ENCODE data around the gene THRSP. TPM values are rescaled to one million over a fixed set of nuclear protein-coding genes. Genes with fewer than 3 reads are reported as not detected.

THRSP gene
- total RNA-seq, 1 experiment from 2014 or later, result not detected

DNA sequence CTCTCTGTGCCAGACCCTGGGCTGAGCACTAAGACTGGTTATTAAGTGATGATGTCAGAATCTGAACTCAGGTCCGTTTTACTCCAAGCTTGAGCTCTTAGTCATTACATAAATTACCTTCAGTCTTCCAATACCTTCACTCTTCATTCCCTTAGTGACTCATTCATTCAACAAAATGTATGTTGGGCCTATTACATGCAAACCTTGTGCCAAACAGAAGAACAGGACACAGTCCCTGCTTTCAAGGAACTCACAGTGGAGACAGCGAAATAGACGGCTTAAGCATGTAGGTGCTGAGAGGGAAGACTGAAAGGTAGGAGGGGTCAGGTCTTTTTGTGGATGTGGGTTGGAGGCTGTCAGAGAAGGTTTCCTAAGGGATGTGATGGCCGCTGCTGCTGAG is 43.9 kb upstream of the THRSP start:
- ATAC-seq, result peak; percentile 74
- TF ChIP-seq EZH2 (IDR thresholded peaks at IDR 0.05; ENCODE audit: low read length, unreplicated experiment), result no peak
- TF ChIP-seq EZH2phosphoT487 (IDR thresholded peaks at IDR 0.05; ENCODE audit: borderline replicate concordance, low read length), result no peak
- TF ChIP-seq, protein P1, sequence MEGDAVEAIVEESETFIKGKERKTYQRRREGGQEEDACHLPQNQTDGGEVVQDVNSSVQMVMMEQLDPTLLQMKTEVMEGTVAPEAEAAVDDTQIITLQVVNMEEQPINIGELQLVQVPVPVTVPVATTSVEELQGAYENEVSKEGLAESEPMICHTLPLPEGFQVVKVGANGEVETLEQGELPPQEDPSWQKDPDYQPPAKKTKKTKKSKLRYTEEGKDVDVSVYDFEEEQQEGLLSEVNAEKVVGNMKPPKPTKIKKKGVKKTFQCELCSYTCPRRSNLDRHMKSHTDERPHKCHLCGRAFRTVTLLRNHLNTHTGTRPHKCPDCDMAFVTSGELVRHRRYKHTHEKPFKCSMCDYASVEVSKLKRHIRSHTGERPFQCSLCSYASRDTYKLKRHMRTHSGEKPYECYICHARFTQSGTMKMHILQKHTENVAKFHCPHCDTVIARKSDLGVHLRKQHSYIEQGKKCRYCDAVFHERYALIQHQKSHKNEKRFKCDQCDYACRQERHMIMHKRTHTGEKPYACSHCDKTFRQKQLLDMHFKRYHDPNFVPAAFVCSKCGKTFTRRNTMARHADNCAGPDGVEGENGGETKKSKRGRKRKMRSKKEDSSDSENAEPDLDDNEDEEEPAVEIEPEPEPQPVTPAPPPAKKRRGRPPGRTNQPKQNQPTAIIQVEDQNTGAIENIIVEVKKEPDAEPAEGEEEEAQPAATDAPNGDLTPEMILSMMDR (conservative IDR thresholded peaks at IDR 0.05; ENCODE audit: low read depth, low read length), result no peak

DNA sequence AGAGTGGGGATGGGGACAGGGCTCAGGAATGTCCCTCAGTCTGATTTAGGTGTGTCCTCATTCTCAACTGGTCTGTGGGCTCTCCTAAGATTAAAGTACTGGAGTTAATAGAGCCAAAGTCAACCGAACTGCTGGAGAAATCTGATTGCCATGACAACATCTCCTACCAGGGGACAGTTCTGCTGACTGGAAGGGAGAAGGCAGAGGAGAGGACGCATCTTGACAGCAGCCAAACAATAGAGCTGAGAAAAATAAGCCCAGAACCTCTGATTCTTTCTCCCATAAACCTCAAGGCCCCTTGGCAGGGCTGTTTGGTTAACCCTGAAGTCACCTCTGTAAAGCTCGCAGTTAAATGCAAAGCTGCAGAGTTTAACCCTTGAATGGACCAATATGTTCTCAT is 43.4 kb upstream of the THRSP start:
- no peak overlapping the region for H3K4me2 ChIP-seq (ENCODE audit: low read length)
- H3K36me3 ChIP-seq (ENCODE audit: low read depth, low read length), result no peaks in the 10 kb centered on the region
- CTCF ChIA-PET, result no interaction called here
- intact Hi-C loops (cut with micrococcal nuclease), result no loop called here
- POLR2A ChIA-PET (ENCODE audit: unreplicated experiment), result no interaction called here
- ATAC-seq, result peak; percentile 10
- H3K9ac ChIP-seq (ENCODE audit: low read length), result no peak overlapping the region
- H3K4me1 ChIP-seq (ENCODE audit: insufficient read depth, low read length), result peaks cover 13% of the 10 kb centered on the region
- no peaks in the 10 kb centered on the region for H3K9me3 ChIP-seq (ENCODE audit: low read length)
- no peak overlapping the region for H3K27ac ChIP-seq (ENCODE audit: low read length)
- H3K9me2 ChIP-seq (replicated peaks; ENCODE audit: low read length), result no peaks in the 10 kb centered on the region
- no TSS peak for BruUV-seq (replicated peaks)
- H2AFZ ChIP-seq (ENCODE audit: low read length), result no peak overlapping the region
- H3K27me3 ChIP-seq (ENCODE audit: low read length), result no peaks in the 10 kb centered on the region
- no peaks in the 10 kb centered on the region for H3F3A ChIP-seq (ENCODE audit: low read length, unreplicated experiment)
- no peaks in the 10 kb centered on the region for H4K20me1 ChIP-seq (ENCODE audit: low read length)
- H3K79me2 ChIP-seq (ENCODE audit: low read length), result no peaks in the 10 kb centered on the region
- no peak for DNase-seq
- H3K4me3 ChIP-seq (ENCODE audit: low read length), result no peak overlapping the region
- TF ChIP-seq, protein P1 (conservative IDR thresholded peaks at IDR 0.05; ENCODE audit: low read depth, low read length), result no peak
- TF ChIP-seq EZH2 (IDR thresholded peaks at IDR 0.05; ENCODE audit: low read length, unreplicated experiment) (no peak), EZH2phosphoT487 (IDR thresholded peaks at IDR 0.05; ENCODE audit: borderline replicate concordance, low read length) (no peak)

More for the DNA sequence above, 43.9 kb upstream of the THRSP start:
- no peak overlapping the region for H3K4me3 ChIP-seq (ENCODE audit: low read length)
- DNase-seq, result peak; percentile 80
- no peaks in the 10 kb centered on the region for H3K36me3 ChIP-seq (ENCODE audit: low read depth, low read length)
- H3K27ac ChIP-seq (ENCODE audit: low read length), result no peak overlapping the region
- no peak overlapping the region for H2AFZ ChIP-seq (ENCODE audit: low read length)
- ChIA-PET POLR2A (ENCODE audit: unreplicated experiment) (no interaction called here), CTCF (no interaction called here)
- no peaks in the 10 kb centered on the region for H3K9me3 ChIP-seq (ENCODE audit: low read length)
- H3K27me3 ChIP-seq (ENCODE audit: low read length), result no peaks in the 10 kb centered on the region
- H4K20me1 ChIP-seq (ENCODE audit: low read length), result no peaks in the 10 kb centered on the region
- no peak overlapping the region for H3K4me2 ChIP-seq (ENCODE audit: low read length)
- no peak overlapping the region for H3K9ac ChIP-seq (ENCODE audit: low read length)
- no peaks in the 10 kb centered on the region for H3F3A ChIP-seq (ENCODE audit: low read length, unreplicated experiment)
- intact Hi-C loops (cut with micrococcal nuclease), result no loop called here
- no peaks in the 10 kb centered on the region for H3K79me2 ChIP-seq (ENCODE audit: low read length)
- BruUV-seq (replicated peaks), result no TSS peak
- peaks cover 13% of the 10 kb centered on the region for H3K4me1 ChIP-seq (ENCODE audit: insufficient read depth, low read length)
- H3K9me2 ChIP-seq (replicated peaks; ENCODE audit: low read length), result no peaks in the 10 kb centered on the region

DNA sequence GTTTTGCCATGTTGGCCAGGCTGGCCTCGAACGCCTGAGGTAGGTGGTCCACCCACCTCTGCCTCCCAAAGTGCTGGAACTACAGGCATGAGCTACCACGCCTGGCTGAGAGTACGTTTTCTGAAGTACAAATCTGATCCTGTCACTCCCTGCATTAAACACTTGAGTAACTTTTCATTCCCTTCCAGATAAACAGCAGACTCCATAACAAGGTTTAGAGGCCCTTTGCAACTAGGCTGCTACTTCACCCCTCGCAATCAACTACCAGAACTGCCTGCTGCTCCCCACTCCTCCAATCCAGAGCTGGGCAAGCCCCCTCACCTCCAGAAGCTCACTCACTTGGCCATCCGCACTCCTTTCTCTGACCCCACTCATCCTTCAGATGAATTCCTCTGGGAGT is 42.0 kb upstream of the THRSP start:
- H3K27me3 ChIP-seq (ENCODE audit: low read length), result no peaks in the 10 kb centered on the region
- no peaks in the 10 kb centered on the region for H3K9me2 ChIP-seq (replicated peaks; ENCODE audit: low read length)
- DNase-seq, result no peak
- H3K27ac ChIP-seq (ENCODE audit: low read length), result no peak overlapping the region
- intact Hi-C loops (cut with micrococcal nuclease), result no loop called here
- no peaks in the 10 kb centered on the region for H4K20me1 ChIP-seq (ENCODE audit: low read length)
- no peaks in the 10 kb centered on the region for H3K79me2 ChIP-seq (ENCODE audit: low read length)
- no peak overlapping the region for H3K9ac ChIP-seq (ENCODE audit: low read length)
- H3F3A ChIP-seq (ENCODE audit: low read length, unreplicated experiment), result no peaks in the 10 kb centered on the region
- POLR2A ChIA-PET (ENCODE audit: unreplicated experiment), result no interaction called here
- H3K4me1 ChIP-seq (ENCODE audit: insufficient read depth, low read length), result peaks cover 13% of the 10 kb centered on the region
- no peak for ATAC-seq
- H2AFZ ChIP-seq (ENCODE audit: low read length), result no peak overlapping the region
- no peak overlapping the region for H3K4me3 ChIP-seq (ENCODE audit: low read length)
- CTCF ChIA-PET, result no interaction called here
- no TSS peak for BruUV-seq (replicated peaks)
- TF ChIP-seq EZH2phosphoT487 (IDR thresholded peaks at IDR 0.05; ENCODE audit: borderline replicate concordance, low read length), result no peak
- TF ChIP-seq, protein P1 (conservative IDR thresholded peaks at IDR 0.05; ENCODE audit: low read depth, low read length), result no peak
- TF ChIP-seq EZH2 (IDR thresholded peaks at IDR 0.05; ENCODE audit: low read length, unreplicated experiment), result no peak
- no peaks in the 10 kb centered on the region for H3K9me3 ChIP-seq (ENCODE audit: low read length)
- H3K4me2 ChIP-seq (ENCODE audit: low read length), result no peak overlapping the region
- H3K36me3 ChIP-seq (ENCODE audit: low read depth, low read length), result no peaks in the 10 kb centered on the region
